T-helper 2 cell treated with Interferon-gamma antibody and Interleukin-4, amounts not matched to agents 100 ng/mL and 5 ng/mL, for 36 hours (primary cell): ENCODE results near the gene ZNF618. TPM values are rescaled to one million over a fixed set of nuclear protein-coding genes. Genes with fewer than 3 reads are reported as not detected.
"Not testable (repeated sequence)": the region's sequence is repeated elsewhere in the genome, so short reads cannot be mapped to it uniquely, and the experiment has no call there.

Source experiments
- intact Hi-C: fragments of 100-400 bp; cut with micrococcal nuclease; formaldehyde crosslinking; loops from one replicate; pipeline ENCODE4 v1.15.1; 2023
- total RNA-seq: library from RNA; stranded (reverse); gene quantifications from 2 replicates; pipeline ENCODE4 v1.2.3, GENCODE V29; 2022

The ZNF618 gene
- total RNA-seq, 1 donor from 2014 or later, result 0.36 TPM

DNA sequence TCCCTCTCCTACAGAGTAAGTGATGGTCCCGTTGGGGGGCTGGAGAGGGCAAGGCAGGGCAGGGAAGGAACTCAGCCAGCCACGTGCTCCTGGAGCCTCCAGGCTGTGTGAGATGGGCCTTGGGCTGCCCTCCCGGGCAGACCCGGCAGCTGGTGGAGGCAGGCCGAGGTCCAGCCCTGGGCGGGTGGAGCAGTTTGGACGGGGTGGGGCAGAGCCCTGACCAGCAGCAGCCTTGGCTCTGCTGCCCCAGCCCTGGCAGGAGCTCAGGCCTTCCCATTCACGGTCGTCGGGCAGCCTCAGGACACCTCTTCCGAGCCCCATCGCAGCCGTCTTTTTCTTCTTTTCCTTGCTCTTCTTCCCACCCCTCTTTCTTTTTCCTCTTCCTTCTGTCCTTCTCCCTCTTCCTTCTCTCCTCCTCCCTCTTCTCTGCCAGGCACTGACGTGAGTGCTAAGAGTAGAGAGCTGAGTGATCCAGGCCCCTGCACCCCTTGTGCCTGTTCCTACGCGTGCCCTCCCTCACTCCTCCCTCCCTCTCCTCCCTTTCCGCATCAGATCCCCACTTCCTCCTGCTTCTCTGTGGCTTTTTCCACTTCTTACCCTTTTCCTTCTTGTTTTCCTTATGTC is 159.2 kb downstream of the ZNF618 start:
- intact Hi-C loops, result no loop called here

DNA sequence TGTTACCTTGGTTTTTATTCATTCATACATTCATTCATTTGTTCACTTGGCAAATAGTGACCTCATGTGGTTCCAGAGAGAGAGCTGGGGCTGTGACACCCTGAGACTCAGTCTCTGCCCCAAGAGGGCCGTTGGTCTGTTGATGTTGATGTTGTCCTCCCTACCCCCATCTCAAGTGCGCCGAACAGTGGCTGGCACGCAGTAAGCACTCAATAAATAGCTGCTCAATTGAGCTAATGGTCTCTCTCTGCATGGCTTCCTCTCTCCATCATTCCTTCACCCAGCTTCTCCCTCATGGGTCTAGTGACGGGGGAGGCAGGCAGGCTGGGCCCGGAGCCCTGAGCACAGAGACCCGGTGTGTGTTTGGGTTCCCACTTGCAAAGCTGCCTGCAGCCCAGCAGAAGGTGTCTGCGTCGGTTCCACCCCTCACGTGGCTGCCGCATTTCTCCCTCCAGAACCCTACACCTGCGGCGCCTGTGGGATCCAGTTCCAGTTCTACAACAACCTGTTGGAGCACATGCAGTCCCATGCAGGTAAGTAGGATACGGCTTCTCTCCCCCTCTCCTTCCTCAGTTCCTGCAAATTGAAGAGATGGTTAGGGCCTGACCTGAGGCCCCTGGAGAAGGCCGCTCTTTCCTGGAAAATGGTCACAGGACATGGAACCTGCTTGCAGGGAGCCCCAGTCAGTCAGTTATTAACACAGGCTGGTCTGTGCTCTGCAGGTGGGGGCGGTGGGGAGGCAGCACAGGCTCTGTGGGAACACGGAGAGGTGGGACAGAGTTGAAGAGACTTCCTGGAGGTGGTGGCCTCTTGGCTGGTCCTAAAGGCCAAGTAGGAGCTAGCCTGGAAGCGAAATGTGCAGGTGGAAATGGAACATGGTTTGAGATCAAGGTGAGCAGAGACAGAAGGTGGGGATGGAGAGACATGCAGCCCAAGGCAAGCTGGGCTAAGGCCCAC is 160.0 kb downstream of the ZNF618 start:
- intact Hi-C loops, result no loop called here

DNA sequence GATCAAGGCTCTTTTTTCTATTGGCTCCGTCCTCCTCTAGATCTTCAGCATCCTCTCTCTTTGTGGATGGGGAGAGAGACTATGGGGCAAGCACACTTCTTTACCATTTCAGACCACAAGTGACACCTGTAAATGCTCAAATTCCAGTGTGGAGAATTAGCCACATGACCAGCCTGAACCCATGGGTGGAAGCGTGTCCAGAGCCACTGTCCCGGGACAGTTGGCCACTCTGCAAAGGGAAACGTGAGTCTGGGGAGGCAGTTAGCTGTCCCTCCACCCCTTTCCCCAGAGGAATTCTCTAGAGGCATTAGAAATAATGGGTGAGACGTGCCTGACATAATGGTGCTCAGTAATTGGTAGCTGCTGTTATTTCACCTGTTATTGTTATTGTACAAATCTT is 161.1 kb downstream of the ZNF618 start:
- intact Hi-C loops, result no loop called here

DNA sequence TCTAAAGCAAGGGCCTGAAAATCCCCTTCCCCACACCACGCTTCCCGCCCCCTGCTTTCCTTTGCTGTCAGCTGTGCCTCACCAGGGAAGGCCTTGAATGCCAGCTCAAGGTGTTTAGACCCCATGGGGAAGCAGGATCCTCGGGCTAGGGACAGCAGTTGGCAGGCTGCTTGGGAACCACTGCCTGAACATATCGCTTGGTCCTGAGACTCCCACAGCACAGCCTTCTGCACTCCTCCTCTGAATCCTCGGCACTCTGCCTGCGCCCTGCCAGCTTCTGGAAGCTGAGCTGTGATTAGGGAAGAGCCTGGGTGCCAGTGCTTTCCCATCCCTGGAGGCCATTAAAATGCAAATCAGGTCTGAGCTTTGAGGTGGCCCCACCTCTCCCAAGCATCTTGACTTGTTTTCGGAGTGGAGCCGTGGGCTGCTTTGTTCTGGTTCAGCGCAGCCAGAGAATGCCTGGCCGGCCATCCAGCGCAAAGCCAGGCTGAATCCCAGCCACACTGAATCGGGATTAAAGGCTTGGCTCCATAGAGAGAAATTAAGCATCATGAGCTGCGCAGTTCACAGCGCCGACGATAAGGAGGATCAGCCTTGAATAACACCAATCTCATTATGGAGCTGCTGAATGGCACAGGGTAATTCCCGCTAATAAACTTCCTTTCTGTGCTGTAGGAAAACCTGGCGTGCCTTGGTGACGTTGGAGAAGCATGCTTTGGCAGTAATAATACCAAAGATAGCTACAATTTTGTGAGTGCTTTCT is 162.0 kb downstream of the ZNF618 start:
- intact Hi-C loops, result no loop called here

GRCh38 chr9:114038724-114039313 is 162.7 kb downstream of the ZNF618 start:
- intact Hi-C loops, result no loop called here

GRCh38 chr9:114039484-114039883 is 163.4 kb downstream of the ZNF618 start:
- intact Hi-C loops, result no loop called here

DNA sequence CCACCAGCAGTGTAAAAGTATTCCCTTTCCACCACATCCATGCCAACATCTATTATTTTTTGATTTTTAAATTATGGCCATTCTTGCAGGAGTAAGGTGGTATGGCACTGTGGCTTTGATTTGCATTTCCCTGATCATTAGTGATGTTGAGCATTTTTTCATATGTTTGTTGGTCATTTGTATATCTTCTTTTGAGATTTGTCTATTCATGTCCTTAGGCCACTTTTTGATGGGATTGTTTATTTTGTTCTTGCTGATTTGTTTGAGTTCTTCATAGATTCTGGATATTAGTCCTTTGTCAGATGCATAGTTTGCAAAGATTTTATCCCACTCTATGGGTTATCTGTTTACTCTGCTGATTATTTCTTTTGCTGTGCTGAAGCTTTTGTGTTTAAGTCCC is 167.6 kb downstream of the ZNF618 start:
- intact Hi-C loops, result not testable (repeated sequence)

GRCh38 chr9:114046237-114046755 is 170.2 kb downstream of the ZNF618 start:
- intact Hi-C loops, result no loop called here

GRCh38 chr9:114046875-114047274 is 170.8 kb downstream of the ZNF618 start:
- intact Hi-C loops, result no loop called here

- intact Hi-C loops, result no loop called here
Observed at GRCh38 chr9:114047717-114048116, 171.6 kb downstream of the ZNF618 start.

- intact Hi-C loops, result no loop called here
Observed at GRCh38 chr9:114048533-114049415, 172.7 kb downstream of the ZNF618 start.

DNA sequence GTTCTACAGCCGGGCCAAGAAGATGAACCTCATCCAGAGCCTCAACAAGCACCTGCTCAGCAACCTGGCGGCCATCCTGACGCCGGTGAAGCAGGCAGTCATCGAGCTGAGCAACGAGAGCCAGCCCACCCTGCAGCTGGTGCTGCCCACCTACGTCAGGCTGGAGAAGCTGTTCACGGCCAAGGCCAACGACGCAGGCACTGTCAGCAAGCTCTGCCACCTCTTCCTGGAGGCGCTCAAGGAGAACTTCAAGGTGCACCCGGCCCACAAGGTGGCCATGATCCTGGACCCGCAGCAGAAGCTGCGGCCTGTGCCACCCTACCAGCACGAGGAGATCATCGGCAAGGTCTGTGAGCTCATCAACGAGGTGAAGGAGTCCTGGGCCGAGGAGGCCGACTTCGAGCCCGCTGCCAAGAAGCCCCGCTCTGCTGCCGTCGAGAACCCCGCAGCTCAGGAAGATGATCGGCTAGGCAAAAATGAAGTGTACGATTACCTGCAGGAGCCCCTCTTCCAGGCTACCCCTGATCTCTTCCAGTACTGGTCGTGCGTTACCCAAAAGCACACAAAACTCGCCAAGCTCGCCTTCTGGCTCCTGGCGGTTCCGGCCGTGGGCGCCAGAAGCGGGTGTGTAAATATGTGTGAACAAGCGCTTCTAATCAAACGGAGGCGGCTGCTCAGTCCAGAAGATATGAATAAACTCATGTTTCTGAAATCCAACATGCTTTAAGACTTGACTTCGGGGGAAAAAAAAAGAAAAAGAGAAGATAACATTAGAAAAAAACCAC is 173.5 kb downstream of the ZNF618 start:
- intact Hi-C loops, result no loop called here

- intact Hi-C loops, result no loop called here
Observed at GRCh38 chr9:114050226-114050568, 174.1 kb downstream of the ZNF618 start.

DNA sequence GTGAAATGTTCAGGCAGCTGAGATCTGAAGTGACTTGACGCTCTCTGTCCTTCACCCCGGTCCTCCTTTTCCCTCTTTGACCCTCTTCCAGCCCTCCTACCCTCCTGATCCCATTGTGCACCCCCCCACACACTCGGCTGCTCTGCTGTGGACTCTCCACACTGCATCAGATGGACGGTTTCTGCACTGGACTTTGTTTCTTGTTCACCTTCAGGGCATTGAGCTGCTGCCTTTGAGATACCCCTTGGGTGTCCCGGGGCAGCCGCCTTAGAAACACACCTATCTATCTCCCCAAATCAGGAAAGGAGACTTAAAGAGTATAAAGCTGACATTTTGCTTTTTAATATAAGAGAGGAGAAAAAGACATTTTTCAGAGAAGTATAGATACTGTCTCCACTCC is 174.5 kb downstream of the ZNF618 start:
- intact Hi-C loops, result no loop called here

GRCh38 chr9:114051281-114051680 is 175.2 kb downstream of the ZNF618 start:
- intact Hi-C loops, result no loop called here

GRCh38 chr9:114051706-114052105 is 175.6 kb downstream of the ZNF618 start:
- intact Hi-C loops, result no loop called here

GRCh38 chr9:114053246-114054005 is 177.3 kb downstream of the ZNF618 start:
- intact Hi-C loops, result no loop called here

- intact Hi-C loops, result no loop called here
Observed at GRCh38 chr9:114054191-114054690, 178.1 kb downstream of the ZNF618 start.

DNA sequence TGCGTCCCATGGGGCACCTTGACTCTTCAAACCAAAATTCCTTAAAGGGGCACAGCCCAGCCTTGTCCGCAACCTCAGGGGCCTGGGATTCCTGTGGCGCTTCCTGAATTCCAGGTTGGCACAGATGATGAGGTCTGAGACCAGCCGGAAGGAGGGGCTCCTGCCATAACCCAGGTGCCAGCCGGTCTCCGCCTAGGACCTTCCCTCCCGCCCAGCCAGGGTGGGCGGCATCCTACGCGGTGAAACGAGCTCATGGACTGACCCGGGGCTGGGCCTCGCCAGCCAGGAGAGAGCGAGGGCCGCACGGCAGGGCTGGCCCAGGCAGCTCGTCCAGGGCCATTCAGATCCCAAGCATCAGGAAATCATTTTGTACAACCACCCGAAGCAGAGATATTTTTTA is 179.0 kb downstream of the ZNF618 start:
- intact Hi-C loops, result no loop called here
